Colonic mucosa (tissue), 4 donors: ENCODE data around the gene PCED1B. TPM values are rescaled to one million over a fixed set of nuclear protein-coding genes. Genes with fewer than 3 reads are reported as not detected.

Source experiments
- DNase-seq: peaks from one replicate; pipeline ENCODE4 v3.0.0-alpha.2; 2020
- H3K27ac ChIP-seq: fragments of 200-600 bp; one replicate; pipeline ENCODE4 v1.8.0; 2021
- H3K27me3 ChIP-seq: fragments of 200-600 bp; one replicate; pipeline ENCODE4 v1.8.0; 2021
- H3K36me3 ChIP-seq: fragments of 200-600 bp; one replicate; pipeline ENCODE4 v1.8.0; 2021
- H3K4me1 ChIP-seq: fragments of 200-600 bp; one replicate; pipeline ENCODE4 v1.8.0; 2021; ENCODE audit warnings: mild to moderate bottlenecking
- H3K4me3 ChIP-seq: fragments of 200-600 bp; one replicate; pipeline ENCODE4 v1.8.0; 2021
- H3K9ac ChIP-seq, 2 donors: one replicate each; pipeline ENCODE4 v1.7.0; 2013; ENCODE audit warnings: control low read depth in 2 of 2, low read depth in 2 of 2, low read length in 2 of 2
- H3K9me3 ChIP-seq: fragments of 200-600 bp; one replicate; pipeline ENCODE4 v1.8.0; 2021
- intact Hi-C: fragments of 100-400 bp; cut with DNase I; formaldehyde crosslinking; loops from one replicate; pipeline ENCODE4 v1.14.1; 2022
- total RNA-seq, 2 donors: library from RNA; stranded (reverse); fragmentation: NEBNext Ultra II Directional in 1 of 2; extraction: Animal tissue kit (Norgen Biotek cat#: 25700) in 1 of 2; gene quantifications; one replicate each; pipeline ENCODE4 v1.2.1, GENCODE V29; 2021
- TF ChIP-seq, protein P1 (sequence below): fragments of 200-600 bp; IDR thresholded peaks from one replicate; pipeline ENCODE4 v1.8.0; 2022; ENCODE audit warnings: antibody characterized with exemption, mild to moderate bottlenecking
- donor health status: healthy.
- donor health status: DM: no; HTN: no; CAD: no.
- donor health status: DM: no; HTN: no; CAD: no.

PCED1B gene
- total RNA-seq, 2 donors from 2014 or later: 1.8 to 2.1 TPM

DNA sequence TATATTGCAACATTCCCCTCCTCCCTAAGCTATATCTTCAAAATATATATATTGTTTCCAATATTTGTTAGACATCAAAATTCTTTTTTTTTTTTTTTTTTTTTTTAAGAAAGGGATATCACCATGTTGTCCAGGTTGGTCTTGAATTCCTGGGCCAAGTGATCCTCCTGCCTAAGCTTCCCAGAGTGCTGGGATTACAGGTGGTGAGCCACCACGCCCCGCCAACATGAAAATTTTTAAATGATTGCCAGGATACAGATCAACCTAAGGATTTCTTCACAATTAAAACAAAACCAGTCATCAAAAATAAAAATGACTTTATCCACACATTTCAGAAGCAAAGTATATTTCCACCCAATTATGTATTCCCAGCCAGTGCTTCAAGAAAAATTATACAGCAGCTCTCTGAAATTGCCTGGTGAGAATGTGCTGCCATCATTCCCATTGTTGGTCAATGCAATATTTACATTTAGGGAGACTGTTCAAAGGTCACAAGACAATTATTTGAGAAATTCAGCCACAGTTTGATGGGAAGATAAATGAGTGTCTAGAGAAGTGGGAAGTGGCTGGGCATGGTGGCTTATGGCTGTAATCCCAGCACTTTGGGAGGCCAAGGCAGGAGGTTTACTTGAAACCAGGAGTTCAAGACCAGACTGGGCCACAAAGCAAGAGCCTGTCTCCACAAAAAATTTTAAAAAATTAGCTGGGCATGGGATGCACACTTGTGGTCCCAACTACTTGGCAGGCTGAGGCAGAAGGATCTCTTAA, 142.0 kb downstream of the PCED1B start:
- H3K27ac ChIP-seq: no peak overlapping the region
- H3K9me3 ChIP-seq: no peaks in the 10 kb centered on the region
- no peaks in the 10 kb centered on the region for H3K27me3 ChIP-seq
- H3K36me3 ChIP-seq: no peaks in the 10 kb centered on the region
- H3K4me1 ChIP-seq: peaks cover 20% of the 10 kb centered on the region
- no peak overlapping the region for H3K9ac ChIP-seq
- TF ChIP-seq, protein P1, sequence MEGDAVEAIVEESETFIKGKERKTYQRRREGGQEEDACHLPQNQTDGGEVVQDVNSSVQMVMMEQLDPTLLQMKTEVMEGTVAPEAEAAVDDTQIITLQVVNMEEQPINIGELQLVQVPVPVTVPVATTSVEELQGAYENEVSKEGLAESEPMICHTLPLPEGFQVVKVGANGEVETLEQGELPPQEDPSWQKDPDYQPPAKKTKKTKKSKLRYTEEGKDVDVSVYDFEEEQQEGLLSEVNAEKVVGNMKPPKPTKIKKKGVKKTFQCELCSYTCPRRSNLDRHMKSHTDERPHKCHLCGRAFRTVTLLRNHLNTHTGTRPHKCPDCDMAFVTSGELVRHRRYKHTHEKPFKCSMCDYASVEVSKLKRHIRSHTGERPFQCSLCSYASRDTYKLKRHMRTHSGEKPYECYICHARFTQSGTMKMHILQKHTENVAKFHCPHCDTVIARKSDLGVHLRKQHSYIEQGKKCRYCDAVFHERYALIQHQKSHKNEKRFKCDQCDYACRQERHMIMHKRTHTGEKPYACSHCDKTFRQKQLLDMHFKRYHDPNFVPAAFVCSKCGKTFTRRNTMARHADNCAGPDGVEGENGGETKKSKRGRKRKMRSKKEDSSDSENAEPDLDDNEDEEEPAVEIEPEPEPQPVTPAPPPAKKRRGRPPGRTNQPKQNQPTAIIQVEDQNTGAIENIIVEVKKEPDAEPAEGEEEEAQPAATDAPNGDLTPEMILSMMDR: no peak
- no peak overlapping the region for H3K4me3 ChIP-seq
- intact Hi-C loops: loop anchor here (10.0 kb wide), 1 partner anchor 147 kb away; the partner anchor contains the start of genes AMIGO2 and PCED1B
- DNase-seq: no peak

DNA sequence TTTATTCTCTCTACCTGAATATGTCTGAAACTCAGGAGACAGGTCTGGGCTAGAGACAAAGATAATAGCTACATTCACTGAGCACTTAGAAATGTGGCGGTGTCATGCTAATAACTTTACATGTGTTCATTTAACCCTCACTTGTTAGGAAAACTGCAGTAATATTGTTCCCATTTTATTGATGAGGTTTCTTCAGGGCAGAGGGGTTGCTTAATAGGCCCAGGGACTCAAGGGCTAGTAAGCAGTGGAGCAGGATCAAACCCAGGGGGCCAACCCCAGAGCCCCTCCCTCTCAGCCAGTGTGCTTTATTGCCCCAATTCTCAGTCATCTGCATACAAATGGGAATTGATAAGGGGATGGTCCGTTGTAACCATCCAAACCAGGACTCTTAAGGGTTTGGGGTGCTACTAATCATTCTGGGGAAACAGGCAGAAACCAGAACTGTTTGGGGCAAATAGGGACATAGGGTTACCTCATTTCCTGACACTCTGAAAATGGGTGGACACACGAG, 143.2 kb downstream of the PCED1B start:
- intact Hi-C loops: loop anchor here (10.0 kb wide), 1 partner anchor 148 kb away; the partner anchor contains the start of genes AMIGO2 and PCED1B
- Histone ChIP-seq H3K36me3 (no peaks in the 10 kb centered on the region), H3K27me3 (no peaks in the 10 kb centered on the region), H3K4me1 (peaks cover 20% of the 10 kb centered on the region), H3K4me3 (no peak overlapping the region), H3K27ac (peak overlapping the region; percentile 55), H3K9ac (no peak overlapping the region), H3K9me3 (no peaks in the 10 kb centered on the region)
- DNase-seq: no peak
- TF ChIP-seq, protein P1: no peak

DNA sequence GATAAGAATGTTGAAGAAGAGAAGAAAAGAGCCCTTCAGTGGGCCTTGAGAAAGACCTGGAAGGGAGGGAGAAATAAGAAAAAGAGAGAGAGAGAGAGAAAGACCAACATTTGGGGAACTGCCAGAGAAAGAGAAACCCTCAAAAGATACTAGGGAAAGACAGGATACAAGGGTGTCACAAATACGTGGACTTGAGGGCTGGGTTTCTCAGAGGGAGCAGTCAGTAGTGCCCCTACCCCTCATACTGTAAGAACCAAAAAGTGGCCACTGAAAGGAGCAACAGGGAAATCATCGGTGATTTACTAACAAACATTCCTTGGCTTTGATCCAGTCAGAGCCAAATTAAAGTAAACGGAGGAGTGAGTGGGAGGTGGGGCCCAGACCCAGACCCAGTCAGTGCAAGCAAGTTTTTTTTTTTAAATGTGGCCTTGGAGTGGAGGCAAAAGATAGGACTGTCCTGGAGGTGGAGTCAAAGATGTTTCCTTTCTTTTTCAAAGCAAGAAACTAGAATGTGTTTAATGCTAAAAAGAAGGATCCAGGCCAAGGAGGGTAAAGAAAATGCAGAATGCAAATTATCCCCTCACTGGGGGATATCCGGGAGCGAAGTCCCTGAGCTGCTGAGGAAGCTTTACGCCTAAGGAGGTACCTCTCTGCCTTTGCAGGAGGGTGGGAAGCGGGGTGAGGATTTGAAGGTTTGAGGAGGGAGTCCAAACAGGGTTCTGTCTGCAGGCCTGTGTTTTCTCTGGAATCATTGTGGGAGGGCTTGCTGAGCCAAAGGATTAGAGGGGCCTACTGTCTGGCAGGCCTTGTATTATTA, 143.8 kb downstream of the PCED1B start:
- intact Hi-C loops: loop anchor here (10.0 kb wide), 1 partner anchor 148 kb away; the partner anchor contains the start of genes AMIGO2 and PCED1B
- Histone ChIP-seq H3K9ac (peak overlapping the region in 1 of 2 donors; percentile 42), H3K9me3 (no peaks in the 10 kb centered on the region), H3K27ac (peak overlapping the region; percentile 55), H3K4me3 (no peak overlapping the region), H3K27me3 (no peaks in the 10 kb centered on the region), H3K4me1 (peaks cover 20% of the 10 kb centered on the region), H3K36me3 (no peaks in the 10 kb centered on the region)
- TF ChIP-seq, protein P1: no peak
- no peak for DNase-seq

DNA sequence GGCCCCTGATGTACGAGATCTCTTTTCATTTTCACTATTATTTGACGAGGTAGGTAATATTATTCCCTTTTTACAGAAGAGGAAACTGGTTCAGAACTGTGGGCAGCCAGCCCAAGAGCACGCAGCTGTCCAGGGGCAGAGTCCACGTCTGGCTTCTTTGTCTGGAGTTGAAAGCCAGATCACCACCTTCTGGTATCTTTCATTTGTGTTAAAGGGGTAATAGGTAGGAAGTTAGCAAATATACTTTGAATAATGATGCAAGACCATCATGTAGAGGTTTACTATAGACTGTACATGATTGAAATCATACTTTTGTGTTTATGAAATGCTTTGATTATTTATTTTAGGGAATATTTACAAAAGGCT, 144.4 kb downstream of the PCED1B start:
- TF ChIP-seq, protein P1: no peak
- DNase-seq: peak; percentile 69
- H3K36me3 ChIP-seq: no peaks in the 10 kb centered on the region
- intact Hi-C loops: loop anchor here (10.0 kb wide), 1 partner anchor 149 kb away; the partner anchor contains the start of genes AMIGO2 and PCED1B
- peaks cover 20% of the 10 kb centered on the region for H3K4me1 ChIP-seq
- no peaks in the 10 kb centered on the region for H3K9me3 ChIP-seq
- H3K4me3 ChIP-seq: no peak overlapping the region
- no peaks in the 10 kb centered on the region for H3K27me3 ChIP-seq
- H3K27ac ChIP-seq: peak overlapping the region; percentile 55
- peak overlapping the region in 1 of 2 donors; percentile 42 for H3K9ac ChIP-seq

DNA sequence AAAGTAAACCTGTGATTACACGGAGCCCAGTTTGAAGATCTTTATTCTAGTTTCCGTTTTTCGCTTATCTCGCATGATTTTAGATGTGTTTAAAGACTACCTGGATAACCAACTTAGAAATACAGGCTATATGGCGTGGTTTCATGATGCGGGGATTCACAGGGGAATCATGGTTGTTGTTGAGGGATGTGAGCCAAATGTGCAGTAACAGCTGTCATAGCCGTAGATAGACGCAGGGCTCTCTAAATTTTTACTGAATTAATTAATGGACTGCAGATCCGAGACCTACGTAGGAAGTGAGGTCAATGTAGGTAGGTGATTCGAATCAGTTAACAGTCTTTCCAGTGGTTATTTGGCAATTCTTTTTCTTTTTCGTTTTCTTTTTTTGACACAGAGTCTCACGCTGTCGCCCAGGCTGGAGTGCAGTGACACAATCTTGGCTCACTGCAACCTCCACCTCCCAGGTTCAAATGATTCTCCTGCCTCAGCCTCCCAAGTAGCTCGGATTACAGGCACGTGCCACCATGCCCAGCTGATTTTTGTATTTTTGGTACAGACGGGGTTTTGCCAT, 145.2 kb downstream of the PCED1B start:
- Histone ChIP-seq H3K4me3 (no peak overlapping the region), H3K9ac (no peak overlapping the region), H3K27me3 (no peaks in the 10 kb centered on the region), H3K27ac (no peak overlapping the region), H3K36me3 (no peaks in the 10 kb centered on the region), H3K4me1 (peaks cover 20% of the 10 kb centered on the region), H3K9me3 (no peaks in the 10 kb centered on the region)
- no peak for DNase-seq
- intact Hi-C loops: loop anchor here (10.0 kb wide), 1 partner anchor 150 kb away; the partner anchor contains the start of genes AMIGO2 and PCED1B
- TF ChIP-seq, protein P1: no peak
